DND-41 (cell line): ENCODE data around the gene CLOCK.

Source experiments
- ATAC-seq: fragments of 200-7000 bp; cut with Tn5 transposase; 3 replicates; pipeline ENCODE4 v1.9.1; 2021; ENCODE audit warnings: low read depth; ENCODE audit not compliant: insufficient read depth
- DNase-seq: peaks from one replicate; pipeline ENCODE4 v3.0.0-alpha.2; 2020
- H2AFZ ChIP-seq: 2 replicates; pipeline ENCODE4 v1.6.0; 2012; ENCODE audit warnings: low read depth, low read length
- H3K27ac ChIP-seq: 2 replicates; pipeline ENCODE4 v1.5.1; 2012; ENCODE audit warnings: low read length, inconsistent platforms
- H3K27me3 ChIP-seq: fragments of 200-600 bp; sonication (generic); 2 replicates; pipeline ENCODE4 v1.6.0; 2012; ENCODE audit warnings: low read length, mild to moderate bottlenecking, inconsistent platforms; ENCODE audit not compliant: insufficient read depth, poor library complexity
- H3K36me3 ChIP-seq: 2 replicates; pipeline ENCODE4 v1.5.1; 2012; ENCODE audit warnings: low read length, inconsistent platforms; ENCODE audit not compliant: insufficient read depth
- H3K4me1 ChIP-seq: 2 replicates; pipeline ENCODE4 v1.5.1; 2012; ENCODE audit warnings: mild to moderate bottlenecking, low read length; ENCODE audit not compliant: insufficient read depth
- H3K4me2 ChIP-seq: 2 replicates; pipeline ENCODE4 v1.6.0; 2012; ENCODE audit warnings: mild to moderate bottlenecking, moderate library complexity, low read length, inconsistent platforms; ENCODE audit not compliant: insufficient read depth
- H3K4me3 ChIP-seq, 2 experiments: fragments of 200-600 bp in 1 of 2; shearing (Covaris generic) in 1 of 2; 2 replicates each; pipeline ENCODE4 v1.5.1; 2012 to 2016; ENCODE audit warnings: inconsistent platforms in 2 of 2, low read length in 2 of 2, mild to moderate bottlenecking in 2 of 2, low read depth in 1 of 2, moderate library complexity in 1 of 2
- H3K79me2 ChIP-seq: 2 replicates; pipeline ENCODE4 v1.6.0; 2012; ENCODE audit warnings: low read length, inconsistent platforms; ENCODE audit not compliant: insufficient read depth
- H3K9ac ChIP-seq: 2 replicates; pipeline ENCODE4 v1.6.0; 2012; ENCODE audit warnings: low read depth, mild to moderate bottlenecking, inconsistent platforms, low read length, moderate library complexity
- H3K9me3 ChIP-seq: 2 replicates; pipeline ENCODE4 v1.5.1; 2012; ENCODE audit warnings: low read length, moderate library complexity, mild to moderate bottlenecking, inconsistent platforms; ENCODE audit not compliant: insufficient read depth, severe bottlenecking
- H4K20me1 ChIP-seq: 2 replicates; pipeline ENCODE4 v1.6.0; 2012; ENCODE audit warnings: low read length; ENCODE audit not compliant: insufficient read depth
- CTCF ChIP-seq: IDR thresholded peaks from 2 replicates; pipeline ENCODE4 v1.5.1; 2012; ENCODE audit warnings: borderline replicate concordance, low read length, moderate library complexity, mild to moderate bottlenecking; ENCODE audit not compliant: poor library complexity, severe bottlenecking; ENCODE audit errors: extremely low read depth
- EZH2 ChIP-seq: IDR thresholded peaks from 3 replicates; pipeline ENCODE4 v1.6.1; 2012; ENCODE audit warnings: borderline replicate concordance, low read depth, mild to moderate bottlenecking, moderate library complexity, low read length, inconsistent platforms; ENCODE audit not compliant: severe bottlenecking

The CLOCK gene

GRCh38 chr4:55468724-55469123 is 78.0 kb downstream of the CLOCK start:
- no peaks in the 10 kb centered on the region for H4K20me1 ChIP-seq
- no peak for DNase-seq
- TF ChIP-seq CTCF (no peak), EZH2 (no peak)
- H3K4me3 ChIP-seq, result no peak overlapping the region
- H3K79me2 ChIP-seq, result no peaks in the 10 kb centered on the region
- no peaks in the 10 kb centered on the region for H3K9me3 ChIP-seq
- H3K27ac ChIP-seq, result no peak overlapping the region
- no peak overlapping the region for H3K9ac ChIP-seq
- no peak for ATAC-seq
- no peak overlapping the region for H3K4me2 ChIP-seq
- peaks cover 39% of the 10 kb centered on the region for H3K36me3 ChIP-seq
- no peaks in the 10 kb centered on the region for H3K27me3 ChIP-seq
- no peaks in the 10 kb centered on the region for H3K4me1 ChIP-seq
- H2AFZ ChIP-seq, result no peak overlapping the region

- no peak for DNase-seq
- Histone ChIP-seq H2AFZ (no peak overlapping the region), H3K4me1 (no peaks in the 10 kb centered on the region), H3K27ac (no peak overlapping the region), H3K36me3 (peaks cover 36% of the 10 kb centered on the region), H3K9ac (no peak overlapping the region), H3K4me2 (no peak overlapping the region), H3K9me3 (no peaks in the 10 kb centered on the region), H3K79me2 (no peaks in the 10 kb centered on the region), H3K4me3 (no peak overlapping the region), H3K27me3 (no peaks in the 10 kb centered on the region), H4K20me1 (no peaks in the 10 kb centered on the region)
- TF ChIP-seq EZH2 (no peak), CTCF (no peak)
- no peak for ATAC-seq
Measured at GRCh38 chr4:55466001-55466400, 80.7 kb downstream of the CLOCK start.

GRCh38 chr4:55458611-55459010 is 88.1 kb downstream of the CLOCK start:
- no peak for ATAC-seq
- Histone ChIP-seq H3K27me3 (no peaks in the 10 kb centered on the region), H3K79me2 (no peaks in the 10 kb centered on the region), H3K9ac (no peak overlapping the region), H3K4me2 (no peak overlapping the region), H3K9me3 (no peaks in the 10 kb centered on the region), H3K4me3 (no peak overlapping the region), H3K36me3 (peaks cover 17% of the 10 kb centered on the region; the same call in 1 of the 2 replicates), H2AFZ (no peak overlapping the region), H3K27ac (no peak overlapping the region), H4K20me1 (no peaks in the 10 kb centered on the region), H3K4me1 (no peaks in the 10 kb centered on the region)
- no peak for DNase-seq
- no peak for TF ChIP-seq EZH2

- ATAC-seq (no peak), DNase-seq (no peak)
- no peak for TF ChIP-seq EZH2
- TF ChIP-seq CTCF, result no peak
- no peak overlapping the region for H3K4me3 ChIP-seq
- no peaks in the 10 kb centered on the region for H3K27me3 ChIP-seq
- H3K4me2 ChIP-seq, result no peak overlapping the region
- H3K36me3 ChIP-seq, result peaks cover 17% of the 10 kb centered on the region; the same call in 1 of the 2 replicates
- no peaks in the 10 kb centered on the region for H3K4me1 ChIP-seq
- H3K27ac ChIP-seq, result no peak overlapping the region
- no peak overlapping the region for H2AFZ ChIP-seq
- no peaks in the 10 kb centered on the region for H4K20me1 ChIP-seq
- H3K79me2 ChIP-seq, result no peaks in the 10 kb centered on the region
- no peaks in the 10 kb centered on the region for H3K9me3 ChIP-seq
- no peak overlapping the region for H3K9ac ChIP-seq
Measured at GRCh38 chr4:55458164-55458563, 88.5 kb downstream of the CLOCK start.
